Measurements from ENCODE around the gene DOCK4. TPM values are rescaled to one million over a fixed set of nuclear protein-coding genes. Genes with fewer than 3 reads are reported as not detected.
A peak's percentile ranks its signal among the peaks of the same experiment; 100 is the strongest.

The DOCK4 gene
- total and polyA plus RNA-seq, 4 donors: 7.2 to 48.9 (median 12.8) TPM

DNA sequence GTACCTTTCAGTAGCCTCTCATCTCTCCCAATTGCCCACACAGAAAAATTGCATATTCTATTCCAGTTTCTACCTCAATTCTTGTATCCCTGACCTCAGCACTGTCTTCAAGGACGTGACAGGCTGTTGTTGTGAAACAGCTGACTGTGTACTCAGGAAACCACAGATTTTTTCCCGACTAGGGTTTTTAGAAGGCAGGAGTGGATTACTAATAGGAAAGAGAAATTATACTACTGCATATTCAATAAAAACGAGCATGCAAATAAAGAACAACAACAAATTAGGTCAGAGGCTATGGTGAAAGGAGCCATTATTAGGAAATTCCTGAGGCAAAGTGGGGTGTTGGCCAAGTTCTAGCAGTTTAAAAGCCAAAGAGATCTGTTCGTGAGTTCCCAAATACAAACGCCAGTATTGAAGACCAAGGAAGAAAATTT lies 93.4 kb downstream of the DOCK4 start:
- H3K9me3 ChIP-seq (ENCODE audit: control insufficient read depth in 4 of 4, low read length in 3 of 4): no peaks in the 10 kb centered on the region
- peaks cover 6 to 11% (median 9%) of the 10 kb centered on the region in 4 donors for H3K4me1 ChIP-seq (ENCODE audit: control insufficient read depth in 4 of 4, insufficient read depth in 4 of 4, low read length in 3 of 4)
- H3K27ac ChIP-seq (ENCODE audit: low read depth in 1 of 2, low read length in 2 of 2): peak overlapping the region; percentile 22 to 59
- no peak overlapping the region for H3K4me3 ChIP-seq (ENCODE audit: low read depth in 1 of 3, low read length in 3 of 3)
- H3K27me3 ChIP-seq (ENCODE audit: control insufficient read depth in 4 of 4, insufficient read depth in 4 of 4, low read length in 3 of 4): no peaks in the 10 kb centered on the region
- TF ChIP-seq JUND (IDR thresholded peaks at IDR 0.05) (peak; percentile 14 to 43), RAD21 (IDR thresholded peaks at IDR 0.05) (peak; percentile 21 to 51), HNF4G (IDR thresholded peaks at IDR 0.05) (no peak), SP1 (IDR thresholded peaks at IDR 0.05) (peak; percentile 55), TAF1 (conservative IDR thresholded peaks at IDR 0.05) (no peak), NR2F2 (IDR thresholded peaks at IDR 0.05) (no peak), FOXA1 (IDR thresholded peaks at IDR 0.05) (no peak), RXRA (IDR thresholded peaks at IDR 0.05) (peak; percentile 50 to 54), GABPA (IDR thresholded peaks at IDR 0.05 in 1 of 2, conservative IDR thresholded peaks at IDR 0.05 in 1 of 2) (no peak), EGR1 (IDR thresholded peaks at IDR 0.05; ENCODE audit: low read depth in 2 of 2) (no peak), HNF4A (conservative IDR thresholded peaks at IDR 0.05) (peak; percentile 17 to 20), YY1 (IDR thresholded peaks at IDR 0.05) (peak; percentile 44), FOXA2 (IDR thresholded peaks at IDR 0.05) (no peak)
- TF ChIP-seq, protein P1, sequence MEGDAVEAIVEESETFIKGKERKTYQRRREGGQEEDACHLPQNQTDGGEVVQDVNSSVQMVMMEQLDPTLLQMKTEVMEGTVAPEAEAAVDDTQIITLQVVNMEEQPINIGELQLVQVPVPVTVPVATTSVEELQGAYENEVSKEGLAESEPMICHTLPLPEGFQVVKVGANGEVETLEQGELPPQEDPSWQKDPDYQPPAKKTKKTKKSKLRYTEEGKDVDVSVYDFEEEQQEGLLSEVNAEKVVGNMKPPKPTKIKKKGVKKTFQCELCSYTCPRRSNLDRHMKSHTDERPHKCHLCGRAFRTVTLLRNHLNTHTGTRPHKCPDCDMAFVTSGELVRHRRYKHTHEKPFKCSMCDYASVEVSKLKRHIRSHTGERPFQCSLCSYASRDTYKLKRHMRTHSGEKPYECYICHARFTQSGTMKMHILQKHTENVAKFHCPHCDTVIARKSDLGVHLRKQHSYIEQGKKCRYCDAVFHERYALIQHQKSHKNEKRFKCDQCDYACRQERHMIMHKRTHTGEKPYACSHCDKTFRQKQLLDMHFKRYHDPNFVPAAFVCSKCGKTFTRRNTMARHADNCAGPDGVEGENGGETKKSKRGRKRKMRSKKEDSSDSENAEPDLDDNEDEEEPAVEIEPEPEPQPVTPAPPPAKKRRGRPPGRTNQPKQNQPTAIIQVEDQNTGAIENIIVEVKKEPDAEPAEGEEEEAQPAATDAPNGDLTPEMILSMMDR (IDR thresholded peaks at IDR 0.05; ENCODE audit: low read depth, low read length, missing input control): no peak
- TF ChIP-seq, protein P2, sequence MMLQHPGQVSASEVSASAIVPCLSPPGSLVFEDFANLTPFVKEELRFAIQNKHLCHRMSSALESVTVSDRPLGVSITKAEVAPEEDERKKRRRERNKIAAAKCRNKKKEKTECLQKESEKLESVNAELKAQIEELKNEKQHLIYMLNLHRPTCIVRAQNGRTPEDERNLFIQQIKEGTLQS (IDR thresholded peaks at IDR 0.05): no peak
- TF ChIP-seq, protein P3, sequence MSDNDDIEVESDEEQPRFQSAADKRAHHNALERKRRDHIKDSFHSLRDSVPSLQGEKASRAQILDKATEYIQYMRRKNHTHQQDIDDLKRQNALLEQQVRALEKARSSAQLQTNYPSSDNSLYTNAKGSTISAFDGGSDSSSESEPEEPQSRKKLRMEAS (IDR thresholded peaks at IDR 0.05): no peak
- TF ChIP-seq, protein P4, sequence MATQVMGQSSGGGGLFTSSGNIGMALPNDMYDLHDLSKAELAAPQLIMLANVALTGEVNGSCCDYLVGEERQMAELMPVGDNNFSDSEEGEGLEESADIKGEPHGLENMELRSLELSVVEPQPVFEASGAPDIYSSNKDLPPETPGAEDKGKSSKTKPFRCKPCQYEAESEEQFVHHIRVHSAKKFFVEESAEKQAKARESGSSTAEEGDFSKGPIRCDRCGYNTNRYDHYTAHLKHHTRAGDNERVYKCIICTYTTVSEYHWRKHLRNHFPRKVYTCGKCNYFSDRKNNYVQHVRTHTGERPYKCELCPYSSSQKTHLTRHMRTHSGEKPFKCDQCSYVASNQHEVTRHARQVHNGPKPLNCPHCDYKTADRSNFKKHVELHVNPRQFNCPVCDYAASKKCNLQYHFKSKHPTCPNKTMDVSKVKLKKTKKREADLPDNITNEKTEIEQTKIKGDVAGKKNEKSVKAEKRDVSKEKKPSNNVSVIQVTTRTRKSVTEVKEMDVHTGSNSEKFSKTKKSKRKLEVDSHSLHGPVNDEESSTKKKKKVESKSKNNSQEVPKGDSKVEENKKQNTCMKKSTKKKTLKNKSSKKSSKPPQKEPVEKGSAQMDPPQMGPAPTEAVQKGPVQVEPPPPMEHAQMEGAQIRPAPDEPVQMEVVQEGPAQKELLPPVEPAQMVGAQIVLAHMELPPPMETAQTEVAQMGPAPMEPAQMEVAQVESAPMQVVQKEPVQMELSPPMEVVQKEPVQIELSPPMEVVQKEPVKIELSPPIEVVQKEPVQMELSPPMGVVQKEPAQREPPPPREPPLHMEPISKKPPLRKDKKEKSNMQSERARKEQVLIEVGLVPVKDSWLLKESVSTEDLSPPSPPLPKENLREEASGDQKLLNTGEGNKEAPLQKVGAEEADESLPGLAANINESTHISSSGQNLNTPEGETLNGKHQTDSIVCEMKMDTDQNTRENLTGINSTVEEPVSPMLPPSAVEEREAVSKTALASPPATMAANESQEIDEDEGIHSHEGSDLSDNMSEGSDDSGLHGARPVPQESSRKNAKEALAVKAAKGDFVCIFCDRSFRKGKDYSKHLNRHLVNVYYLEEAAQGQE (IDR thresholded peaks at IDR 0.05): peak; percentile 26
- TF ChIP-seq, protein P5, sequence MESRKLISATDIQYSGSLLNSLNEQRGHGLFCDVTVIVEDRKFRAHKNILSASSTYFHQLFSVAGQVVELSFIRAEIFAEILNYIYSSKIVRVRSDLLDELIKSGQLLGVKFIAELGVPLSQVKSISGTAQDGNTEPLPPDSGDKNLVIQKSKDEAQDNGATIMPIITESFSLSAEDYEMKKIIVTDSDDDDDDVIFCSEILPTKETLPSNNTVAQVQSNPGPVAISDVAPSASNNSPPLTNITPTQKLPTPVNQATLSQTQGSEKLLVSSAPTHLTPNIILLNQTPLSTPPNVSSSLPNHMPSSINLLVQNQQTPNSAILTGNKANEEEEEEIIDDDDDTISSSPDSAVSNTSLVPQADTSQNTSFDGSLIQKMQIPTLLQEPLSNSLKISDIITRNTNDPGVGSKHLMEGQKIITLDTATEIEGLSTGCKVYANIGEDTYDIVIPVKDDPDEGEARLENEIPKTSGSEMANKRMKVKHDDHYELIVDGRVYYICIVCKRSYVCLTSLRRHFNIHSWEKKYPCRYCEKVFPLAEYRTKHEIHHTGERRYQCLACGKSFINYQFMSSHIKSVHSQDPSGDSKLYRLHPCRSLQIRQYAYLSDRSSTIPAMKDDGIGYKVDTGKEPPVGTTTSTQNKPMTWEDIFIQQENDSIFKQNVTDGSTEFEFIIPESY (IDR thresholded peaks at IDR 0.05): peak; percentile 24
- DNase-seq (ENCODE audit: low spot score): no peak
- no peaks in the 10 kb centered on the region for H3K36me3 ChIP-seq (ENCODE audit: control insufficient read depth in 4 of 4, insufficient read depth in 3 of 4, low read depth in 1 of 4, low read length in 3 of 4)
- 8% methylated on average over 5 of the region's 5 CpGs for WGBS
- no peak overlapping the region for H3K9ac ChIP-seq (ENCODE audit: low read depth in 1 of 2, low read length in 2 of 2)

All from liver (tissue), 9 donors.